SK-N-SH (cell line): Measurements from ENCODE around the gene PRMT3.

Experiments used
- NFIC ChIP-seq: IDR thresholded peaks from 2 replicates; pipeline ENCODE4 v1.4.0; 2012; ENCODE audit warnings: borderline replicate concordance
- TF ChIP-seq, protein P1 (sequence below): fragments of 200-600 bp; sonication (generic); IDR thresholded peaks from 2 replicates; pipeline ENCODE4 v1.6.1; 2017; ENCODE audit warnings: antibody characterized with exemption, mild to moderate bottlenecking, moderate library complexity
- TF ChIP-seq, protein P2 (sequence below): IDR thresholded peaks from 2 replicates; pipeline ENCODE4 v1.4.0; 2012; ENCODE audit warnings: low read depth, borderline replicate concordance

GRCh38 chr11:20417771-20418170, 30.3 kb downstream of the PRMT3 start:
- TF ChIP-seq, protein P1, sequence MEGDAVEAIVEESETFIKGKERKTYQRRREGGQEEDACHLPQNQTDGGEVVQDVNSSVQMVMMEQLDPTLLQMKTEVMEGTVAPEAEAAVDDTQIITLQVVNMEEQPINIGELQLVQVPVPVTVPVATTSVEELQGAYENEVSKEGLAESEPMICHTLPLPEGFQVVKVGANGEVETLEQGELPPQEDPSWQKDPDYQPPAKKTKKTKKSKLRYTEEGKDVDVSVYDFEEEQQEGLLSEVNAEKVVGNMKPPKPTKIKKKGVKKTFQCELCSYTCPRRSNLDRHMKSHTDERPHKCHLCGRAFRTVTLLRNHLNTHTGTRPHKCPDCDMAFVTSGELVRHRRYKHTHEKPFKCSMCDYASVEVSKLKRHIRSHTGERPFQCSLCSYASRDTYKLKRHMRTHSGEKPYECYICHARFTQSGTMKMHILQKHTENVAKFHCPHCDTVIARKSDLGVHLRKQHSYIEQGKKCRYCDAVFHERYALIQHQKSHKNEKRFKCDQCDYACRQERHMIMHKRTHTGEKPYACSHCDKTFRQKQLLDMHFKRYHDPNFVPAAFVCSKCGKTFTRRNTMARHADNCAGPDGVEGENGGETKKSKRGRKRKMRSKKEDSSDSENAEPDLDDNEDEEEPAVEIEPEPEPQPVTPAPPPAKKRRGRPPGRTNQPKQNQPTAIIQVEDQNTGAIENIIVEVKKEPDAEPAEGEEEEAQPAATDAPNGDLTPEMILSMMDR: no peak
- TF ChIP-seq, protein P2, sequence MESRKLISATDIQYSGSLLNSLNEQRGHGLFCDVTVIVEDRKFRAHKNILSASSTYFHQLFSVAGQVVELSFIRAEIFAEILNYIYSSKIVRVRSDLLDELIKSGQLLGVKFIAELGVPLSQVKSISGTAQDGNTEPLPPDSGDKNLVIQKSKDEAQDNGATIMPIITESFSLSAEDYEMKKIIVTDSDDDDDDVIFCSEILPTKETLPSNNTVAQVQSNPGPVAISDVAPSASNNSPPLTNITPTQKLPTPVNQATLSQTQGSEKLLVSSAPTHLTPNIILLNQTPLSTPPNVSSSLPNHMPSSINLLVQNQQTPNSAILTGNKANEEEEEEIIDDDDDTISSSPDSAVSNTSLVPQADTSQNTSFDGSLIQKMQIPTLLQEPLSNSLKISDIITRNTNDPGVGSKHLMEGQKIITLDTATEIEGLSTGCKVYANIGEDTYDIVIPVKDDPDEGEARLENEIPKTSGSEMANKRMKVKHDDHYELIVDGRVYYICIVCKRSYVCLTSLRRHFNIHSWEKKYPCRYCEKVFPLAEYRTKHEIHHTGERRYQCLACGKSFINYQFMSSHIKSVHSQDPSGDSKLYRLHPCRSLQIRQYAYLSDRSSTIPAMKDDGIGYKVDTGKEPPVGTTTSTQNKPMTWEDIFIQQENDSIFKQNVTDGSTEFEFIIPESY: no peak
- no peak for TF ChIP-seq NFIC
